Left ventricle myocardium superior (tissue), 1 donor: ENCODE data around the gene CD6. TPM values are rescaled to one million over a fixed set of nuclear protein-coding genes. Genes with fewer than 3 reads are reported as not detected.
"Not testable (repeated sequence)": the region's sequence is repeated elsewhere in the genome, so short reads cannot be mapped to it uniquely, and the experiment has no call there.

Experiments used
- ATAC-seq: fragments of 200-7000 bp; cut with Tn5 transposase; one replicate; pipeline ENCODE4 v1.9.1; 2020; ENCODE audit warnings: mild to moderate bottlenecking, moderate library complexity
- DNase-seq: peaks from one replicate; pipeline ENCODE4 v3.0.0-alpha.2; 2020
- intact Hi-C: fragments of 100-400 bp; cut with micrococcal nuclease; formaldehyde crosslinking; loops from one replicate; pipeline ENCODE4 v1.11.0; 2022
- total RNA-seq: library from RNA; stranded (reverse); fragmentation: NEBNext Ultra II Directional; extraction: Animal tissue kit (Norgen Biotek cat#: 25700); gene quantifications from one replicate; pipeline ENCODE4 v1.2.1, GENCODE V29; 2021
- donor health status: DM: no; HTN: yes; CAD: no; lungs with severe emphysema.

Gene CD6
- total RNA-seq, 1 donor from 2014 or later: 0.20 TPM

GRCh38 chr11:61062181-61062930 lies 90.9 kb downstream of the CD6 start:
- DNase-seq (no peak), ATAC-seq (no peak)
- intact Hi-C loops: no loop called here

GRCh38 chr11:61065236-61065635 lies 93.8 kb downstream of the CD6 start:
- intact Hi-C loops, DNase-seq, ATAC-seq: not testable (repeated sequence)

- DNase-seq: no peak
- no peak for ATAC-seq
- intact Hi-C loops: no loop called here
Measured at GRCh38 chr11:61065955-61066638, 94.6 kb downstream of the CD6 start.

- ATAC-seq (no peak), DNase-seq (no peak)
- intact Hi-C loops: no loop called here
Measured at GRCh38 chr11:61066645-61067044, 95.2 kb downstream of the CD6 start.

GRCh38 chr11:61067782-61068446 lies 96.4 kb downstream of the CD6 start:
- intact Hi-C loops: no loop called here
- DNase-seq: no peak
- ATAC-seq: no peak

- intact Hi-C loops: no loop called here
- ATAC-seq: no peak
- DNase-seq: no peak
Measured at GRCh38 chr11:61068581-61068980, 97.1 kb downstream of the CD6 start.

GRCh38 chr11:61069427-61069826 lies 97.9 kb downstream of the CD6 start:
- ATAC-seq (no peak), DNase-seq (no peak)
- intact Hi-C loops: no loop called here

Other genes starting within 250 kb of the CD6 start
- gene MS4A18, start 247.0 kb upstream of the CD6 start, total RNA-seq: not detected
- not detected for gene MS4A15, start 214.8 kb upstream of the CD6 start, total RNA-seq
- not detected for gene MS4A10, start 186.3 kb upstream of the CD6 start, total RNA-seq
- gene CCDC86, start 129.6 kb upstream of the CD6 start, total RNA-seq: 9.7 TPM
- 3.1 TPM for gene PTGDR2, start 115.7 kb upstream of the CD6 start, total RNA-seq
- not detected for gene ZP1, start 104.1 kb upstream of the CD6 start, total RNA-seq
- gene PRPF19, start 65.1 kb upstream of the CD6 start, total RNA-seq: 41.5 TPM
- 97.0 TPM for gene TMEM109, start 57.5 kb upstream of the CD6 start, total RNA-seq
- gene TMEM132A, start 47.2 kb upstream of the CD6 start, total RNA-seq: 5.9 TPM
- 16.8 TPM for gene SLC15A3, start 19.5 kb upstream of the CD6 start, total RNA-seq
- 0.07 TPM for gene CD5, start 130.8 kb downstream of the CD6 start, total RNA-seq
- gene VPS37C, start 189.7 kb downstream of the CD6 start, total RNA-seq: 15.8 TPM
- gene PGA3, start 231.8 kb downstream of the CD6 start, total RNA-seq: not detected